HepG2 (cell line): ENCODE data around the gene CAPN7. TPM values are rescaled to one million over a fixed set of nuclear protein-coding genes. Genes with fewer than 3 reads are reported as not detected.

Experiments used
- ATAC-seq: fragments of 200-7000 bp; cut with Tn5 transposase; 3 replicates; pipeline ENCODE4 v1.9.1; 2020; ENCODE audit warnings: mild to moderate bottlenecking, moderate library complexity
- BruUV-seq: library from RNA; stranded (reverse); fragments of 400-500 nt; replicated peaks from 2 replicates; lab custom pipeline; 2021; lab: Mats Ljungman, UMichigan
- CTCF ChIA-PET: fragments of 300-600 bp; formaldehyde crosslinking; extraction: SDS; loops from one replicate; lab custom pipeline; 2021; ENCODE audit warnings: low total read pairs, inconsistent platforms, low intra/inter-chr PET ratio; lab: Yijun Ruan, JAX
- POLR2A ChIA-PET: fragments of 350-600 bp; sonication (Branson Sonifier 250); formaldehyde crosslinking; loops from one replicate; lab custom pipeline; 2020; ENCODE audit warnings: antibody characterized with exemption, inconsistent platforms; lab: Yijun Ruan, JAX
- DNase-seq: peaks from one replicate; pipeline ENCODE4 v3.0.0-alpha.2; 2015; ENCODE audit warnings: low spot score
- FAIRE-seq: peaks from 3 replicates; lab custom pipeline; 2011; peaks lifted over from hg19 to GRCh38; lab: Jason Lieb, UNC
- H2AFZ ChIP-seq: one replicate; pipeline ENCODE4 v1.6.1; 2011; ENCODE audit warnings: low read length, inconsistent platforms
- H3K27ac ChIP-seq: fragments of 300-600 bp; 3 replicates; pipeline ENCODE4 v1.8.0; 2011; ENCODE audit warnings: mixed run types, mild to moderate bottlenecking, mixed read lengths, low read length, inconsistent platforms; ENCODE audit not compliant: insufficient read depth; ENCODE audit errors: extremely low read length
- H3K27me3 ChIP-seq, 2 experiments: fragments of 200-600 bp in 1 of 2; 2 replicates in 1 of 2; 3 replicates in 1 of 2; pipeline versions ENCODE4 v1.6.0 to v1.8.0; 2011; ENCODE audit warnings: low read length in 2 of 2, mild to moderate bottlenecking in 2 of 2, moderate library complexity in 2 of 2, inconsistent platforms in 1 of 2; ENCODE audit not compliant: insufficient read depth in 2 of 2, control insufficient read depth in 1 of 2
- H3K36me3 ChIP-seq, 2 experiments: fragments of 200-600 bp in 1 of 2; replicated peaks in 1 of 2; 2 replicates in 1 of 2; 3 replicates in 1 of 2; pipeline versions ENCODE4 v1.5.1 to v1.8.0; 2011; ENCODE audit warnings: low read length in 2 of 2, inconsistent platforms in 1 of 2; ENCODE audit not compliant: insufficient read depth in 2 of 2, control insufficient read depth in 1 of 2
- H3K4me1 ChIP-seq: 2 replicates; pipeline ENCODE4 v1.5.1; 2012; ENCODE audit warnings: low read length, inconsistent platforms; ENCODE audit not compliant: insufficient read depth
- H3K4me2 ChIP-seq: 2 replicates; pipeline ENCODE4 v1.6.0; 2011; ENCODE audit warnings: low read depth, low read length, inconsistent platforms
- H3K4me3 ChIP-seq, 3 experiments: fragments of 200-600 bp in 1 of 3; sonication (generic), shearing (Covaris generic) in 1 of 3; replicated peaks in 1 of 3; 2 replicates each; pipeline ENCODE4 v1.5.1; 2011 to 2016; ENCODE audit warnings: low read length in 3 of 3, inconsistent platforms in 2 of 3, low read depth in 2 of 3, mild to moderate bottlenecking in 2 of 3, control low read depth in 1 of 3, mixed read lengths in 1 of 3; ENCODE audit not compliant: insufficient read depth in 1 of 3
- H3K79me2 ChIP-seq: one replicate; pipeline ENCODE4 v1.6.1; 2011; ENCODE audit warnings: low read length, inconsistent platforms; ENCODE audit not compliant: insufficient read depth
- H3K9ac ChIP-seq: 2 replicates; pipeline ENCODE4 v1.6.0; 2011; ENCODE audit warnings: mild to moderate bottlenecking, low read depth, low read length, inconsistent platforms; ENCODE audit not compliant: insufficient read depth
- H3K9me3 ChIP-seq: 2 replicates; pipeline ENCODE4 v1.5.1; 2012; ENCODE audit warnings: mild to moderate bottlenecking, low read length
- H4K20me1 ChIP-seq: 2 replicates; pipeline ENCODE4 v1.6.0; 2011; ENCODE audit warnings: inconsistent platforms, mild to moderate bottlenecking, low read length, moderate library complexity; ENCODE audit not compliant: insufficient read depth
- CREBL2 ChIP-seq: sonication (generic); formaldehyde crosslinking; IDR thresholded peaks from 2 replicates; pipeline ENCODE4 v1.8.1; 2023; ENCODE audit warnings: missing genetic modification reagents, mild to moderate bottlenecking, borderline replicate concordance
- FOXM1 ChIP-seq: sonication (generic); formaldehyde crosslinking; IDR thresholded peaks from 2 replicates; pipeline ENCODE4 v1.5.0; 2020; ENCODE audit warnings: missing genetic modification reagents
- HMG20A ChIP-seq: IDR thresholded peaks from 2 replicates; pipeline ENCODE4 v1.6.1; 2016; ENCODE audit warnings: borderline replicate concordance
- JARID2 ChIP-seq: sonication (generic); formaldehyde crosslinking; IDR thresholded peaks from 2 replicates; pipeline ENCODE4 v1.8.1; 2023; ENCODE audit warnings: missing genetic modification reagents, inconsistent platforms; ENCODE audit not compliant: insufficient replicate concordance
- MIER3 ChIP-seq: IDR thresholded peaks from 2 replicates; pipeline ENCODE4 v1.6.1; 2016; ENCODE audit warnings: missing compliant biosample characterization, borderline replicate concordance
- MTF2 ChIP-seq: sonication (generic); formaldehyde crosslinking; IDR thresholded peaks from 2 replicates; pipeline ENCODE4 v1.5.0; 2020; ENCODE audit warnings: missing genetic modification reagents, borderline replicate concordance
- MZF1 ChIP-seq: sonication (generic); formaldehyde crosslinking; IDR thresholded peaks from 2 replicates; pipeline ENCODE4 v1.8.1; 2023; ENCODE audit warnings: mild to moderate bottlenecking, missing genetic modification reagents, borderline replicate concordance
- RFX3 ChIP-seq: IDR thresholded peaks from 2 replicates; pipeline ENCODE4 v1.6.1; 2016; ENCODE audit warnings: missing biosample characterization, missing genetic modification reagents
- SNRNP70 ChIP-seq: fragments of 200-400 bp; formaldehyde crosslinking; IDR thresholded peaks from 2 replicates; pipeline ENCODE4 v1.6.1; 2017; ENCODE audit warnings: mild to moderate bottlenecking, low read depth, low read length, moderate library complexity
- STAT5B ChIP-seq: sonication (generic); formaldehyde crosslinking; IDR thresholded peaks from 2 replicates; pipeline ENCODE4 v1.4.0; 2020; ENCODE audit warnings: missing genetic modification reagents
- TMF1 ChIP-seq: sonication (generic); formaldehyde crosslinking; IDR thresholded peaks from 2 replicates; pipeline ENCODE4 v1.8.1; 2022; ENCODE audit warnings: low read depth, missing genetic modification reagents
- ZC3H13 ChIP-seq: sonication (generic); formaldehyde crosslinking; IDR thresholded peaks from 2 replicates; pipeline ENCODE4 v1.8.1; 2023; ENCODE audit warnings: mild to moderate bottlenecking, missing genetic modification reagents, moderate library complexity
- ZNF552 ChIP-seq: sonication (generic); formaldehyde crosslinking; IDR thresholded peaks from 2 replicates; pipeline ENCODE4 v1.9.0; 2022; ENCODE audit warnings: missing genetic modification reagents, mild to moderate bottlenecking, borderline replicate concordance
- ZNF724P ChIP-seq: sonication (generic); formaldehyde crosslinking; IDR thresholded peaks from 2 replicates; pipeline ENCODE4 v1.8.0; 2022; ENCODE audit warnings: missing genetic modification reagents, borderline replicate concordance
- ZNF891 ChIP-seq: sonication (generic); formaldehyde crosslinking; IDR thresholded peaks from 2 replicates; pipeline ENCODE4 v1.5.0; 2020; ENCODE audit warnings: mild to moderate bottlenecking, missing genetic modification reagents
- ZSCAN30 ChIP-seq: sonication (generic); formaldehyde crosslinking; IDR thresholded peaks from 2 replicates; pipeline ENCODE4 v1.5.0; 2020; ENCODE audit warnings: mild to moderate bottlenecking, missing genetic modification reagents
- WGBS: methylation state at CpG from one replicate; pipeline ENCODE4 v1.1.6; 2017; ENCODE audit warnings: low lambda C conversion rate; 5-methylcytosine and 5-hydroxymethylcytosine counted together
- in situ Hi-C: cut with HindIII; loops from 2 replicates; pipeline ENCODE4 v1.10.0; 2017; ENCODE audit warnings: low pct_unique_long_range_greater_than_20kb; ENCODE audit not compliant: extremely low pct_ligation_motif_present
- intact Hi-C: fragments of 100-400 bp; cut with micrococcal nuclease; formaldehyde crosslinking; loops from one replicate; pipeline ENCODE4 v1.10.0; 2022; ENCODE audit not compliant: unreplicated experiment
- polyA plus RNA-seq, 8 experiments: library from polyadenylated mRNA; depleted of rRNA in 3 of 8; stranded (reverse) in 7 of 8; unstranded in 1 of 8; fragments of >200 nt; fragmentation: Illumina TruSeq in 4 of 8; extraction: Trizol in 4 of 8; gene quantifications; 2 replicates each; pipeline versions ENCODE4 v1.2.1 to v1.2.3, GENCODE V29; 2011 to 2016; ENCODE audit warnings: low read depth in 4 of 8, missing spikeins in 1 of 8, mixed read lengths in 1 of 8; ENCODE audit not compliant: insufficient read depth in 1 of 8
- total RNA-seq, 5 experiments: library from RNA; depleted of rRNA; stranded (reverse); fragments of >200 nt; fragmentation: Illumina TruSeq; extraction: Trizol; gene quantifications; 2 replicates each; pipeline ENCODE4 v1.2.3, GENCODE V29; 2016; ENCODE audit warnings: low read depth in 1 of 5
- TF ChIP-seq, protein P1 (sequence below): sonication (generic); formaldehyde crosslinking; IDR thresholded peaks from 2 replicates; pipeline ENCODE4 v1.5.0; 2020; ENCODE audit warnings: missing genetic modification reagents
- TF ChIP-seq, protein P2 (sequence below): sonication (generic); formaldehyde crosslinking; IDR thresholded peaks from 2 replicates; pipeline ENCODE4 v1.4.0; 2020; ENCODE audit warnings: missing genetic modification reagents, mild to moderate bottlenecking, borderline replicate concordance

Gene CAPN7
- total and polyA plus RNA-seq, 2 of the 13 experiments (the other 11 are each of a cell fraction or from before 2014, with no cell fraction given): 16.7 to 36.8 TPM

GRCh38 chr3:15291589-15292541 is 85.8 kb downstream of the CAPN7 start (continued):
- TF ChIP-seq, protein P1, sequence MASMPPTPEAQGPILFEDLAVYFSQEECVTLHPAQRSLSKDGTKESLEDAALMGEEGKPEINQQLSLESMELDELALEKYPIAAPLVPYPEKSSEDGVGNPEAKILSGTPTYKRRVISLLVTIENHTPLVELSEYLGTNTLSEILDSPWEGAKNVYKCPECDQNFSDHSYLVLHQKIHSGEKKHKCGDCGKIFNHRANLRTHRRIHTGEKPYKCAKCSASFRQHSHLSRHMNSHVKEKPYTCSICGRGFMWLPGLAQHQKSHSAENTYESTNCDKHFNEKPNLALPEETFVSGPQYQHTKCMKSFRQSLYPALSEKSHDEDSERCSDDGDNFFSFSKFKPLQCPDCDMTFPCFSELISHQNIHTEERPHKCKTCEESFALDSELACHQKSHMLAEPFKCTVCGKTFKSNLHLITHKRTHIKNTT (CRISPR knock-in tag): no peak
- TF ChIP-seq HMG20A (CRISPR knock-in tag) (no peak), MIER3 (CRISPR knock-in tag) (no peak), ZNF724P (no peak)

- BruUV-seq: no TSS peak
- no peak overlapping the region for H3K9ac ChIP-seq
- DNase-seq: no peak
- H3K36me3 ChIP-seq: no peaks in the 10 kb centered on the region
- no peak for ATAC-seq
- no peak overlapping the region for H3K4me2 ChIP-seq
- ChIA-PET POLR2A (no interaction called here), CTCF (no interaction called here)
- 53% methylated on average over 13 of the region's 13 CpGs for WGBS
- no peaks in the 10 kb centered on the region for H3K4me1 ChIP-seq
- H3K27me3 ChIP-seq: no peaks in the 10 kb centered on the region; a peak in 1 of 5 replicates
- no peaks in the 10 kb centered on the region for H3K9me3 ChIP-seq
- H3K27ac ChIP-seq: no peak overlapping the region
- H3K79me2 ChIP-seq: no peaks in the 10 kb centered on the region
- no peak overlapping the region for H2AFZ ChIP-seq
- no peaks in the 10 kb centered on the region for H4K20me1 ChIP-seq
- no peak for FAIRE-seq
- H3K4me3 ChIP-seq: no peak overlapping the region
- intact Hi-C loops (no loop called here), in situ Hi-C loops (no loop called here)
- no peak for TF ChIP-seq MZF1
- no peak for TF ChIP-seq SNRNP70
- no peak for TF ChIP-seq STAT5B (CRISPR knock-in tag)
- TF ChIP-seq FOXM1 (CRISPR knock-in tag): no peak
- TF ChIP-seq TMF1 (CRISPR knock-in tag): no peak
- TF ChIP-seq, protein P2, sequence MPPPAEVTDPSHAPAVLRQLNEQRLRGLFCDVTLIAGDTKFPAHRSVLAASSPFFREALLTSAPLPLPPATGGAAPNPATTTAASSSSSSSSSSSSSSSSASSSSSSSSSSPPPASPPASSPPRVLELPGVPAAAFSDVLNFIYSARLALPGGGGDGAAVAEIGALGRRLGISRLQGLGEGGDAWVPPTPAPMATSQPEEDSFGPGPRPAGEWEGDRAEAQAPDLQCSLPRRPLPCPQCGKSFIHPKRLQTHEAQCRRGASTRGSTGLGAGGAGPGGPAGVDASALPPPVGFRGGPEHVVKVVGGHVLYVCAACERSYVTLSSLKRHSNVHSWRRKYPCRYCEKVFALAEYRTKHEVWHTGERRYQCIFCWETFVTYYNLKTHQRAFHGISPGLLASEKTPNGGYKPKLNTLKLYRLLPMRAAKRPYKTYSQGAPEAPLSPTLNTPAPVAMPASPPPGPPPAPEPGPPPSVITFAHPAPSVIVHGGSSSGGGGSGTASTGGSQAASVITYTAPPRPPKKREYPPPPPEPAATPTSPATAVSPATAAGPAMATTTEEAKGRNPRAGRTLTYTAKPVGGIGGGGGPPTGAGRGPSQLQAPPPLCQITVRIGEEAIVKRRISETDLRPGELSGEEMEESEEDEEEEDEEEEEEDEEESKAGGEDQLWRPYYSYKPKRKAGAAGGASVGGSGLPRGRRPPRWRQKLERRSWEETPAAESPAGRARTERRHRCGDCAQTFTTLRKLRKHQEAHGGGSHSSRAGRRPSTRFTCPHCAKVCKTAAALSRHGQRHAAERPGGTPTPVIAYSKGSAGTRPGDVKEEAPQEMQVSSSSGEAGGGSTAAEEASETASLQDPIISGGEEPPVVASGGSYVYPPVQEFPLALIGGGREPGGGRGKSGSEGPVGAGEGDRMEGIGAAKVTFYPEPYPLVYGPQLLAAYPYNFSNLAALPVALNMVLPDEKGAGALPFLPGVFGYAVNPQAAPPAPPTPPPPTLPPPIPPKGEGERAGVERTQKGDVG (CRISPR knock-in tag): no peak
- no peak for TF ChIP-seq ZNF552 (CRISPR knock-in tag)
- no peak for TF ChIP-seq JARID2
- TF ChIP-seq MTF2 (CRISPR knock-in tag): no peak
- no peak for TF ChIP-seq ZC3H13
- no peak for TF ChIP-seq RFX3
- TF ChIP-seq ZSCAN30 (CRISPR knock-in tag): no peak
- TF ChIP-seq CREBL2 (CRISPR knock-in tag): no peak
- TF ChIP-seq ZNF891 (CRISPR knock-in tag): no peak
Measured at GRCh38 chr3:15292765-15293522, 86.9 kb downstream of the CAPN7 start.
